ENCODE data around the gene IQGAP2. TPM values are rescaled to one million over a fixed set of nuclear protein-coding genes. Genes with fewer than 3 reads are reported as not detected.
A peak's percentile ranks its signal among the peaks of the same experiment; 100 is the strongest.

IQGAP2 gene
- total and polyA plus RNA-seq, 9 donors: 5.4 to 18.9 (median 9.5) TPM

- H3K4me1 ChIP-seq (ENCODE audit: control insufficient read depth, insufficient read depth, low read length): peaks cover 5% of the 10 kb centered on the region
- H3K27ac ChIP-seq (ENCODE audit: low read length): no peak overlapping the region
- H3K9me3 ChIP-seq (replicated peaks; ENCODE audit: control insufficient read depth, low read depth, low read length): no peaks in the 10 kb centered on the region
- H3K36me3 ChIP-seq (ENCODE audit: control insufficient read depth, insufficient read depth, low read length): no peaks in the 10 kb centered on the region
- no peak for DNase-seq
- H3K27me3 ChIP-seq (ENCODE audit: control insufficient read depth, insufficient read depth, low read length): no peaks in the 10 kb centered on the region
- H3K4me3 ChIP-seq (ENCODE audit: low read length): no peak overlapping the region
- whole genome bisulfite sequencing (ENCODE audit: insufficient coverage): 83% methylated on average over 1 of the region's 4 CpGs
These were observed 214.6 kb downstream of the IQGAP2 start for GRCh38 chr5:76617675-76618074.

- WGBS (ENCODE audit: insufficient coverage): 87% methylated on average over 5 of the region's 5 CpGs
- H3K4me3 ChIP-seq (ENCODE audit: low read length): no peak overlapping the region
These were observed 217.1 kb downstream of the IQGAP2 start for GRCh38 chr5:76620166-76620565.

DNA sequence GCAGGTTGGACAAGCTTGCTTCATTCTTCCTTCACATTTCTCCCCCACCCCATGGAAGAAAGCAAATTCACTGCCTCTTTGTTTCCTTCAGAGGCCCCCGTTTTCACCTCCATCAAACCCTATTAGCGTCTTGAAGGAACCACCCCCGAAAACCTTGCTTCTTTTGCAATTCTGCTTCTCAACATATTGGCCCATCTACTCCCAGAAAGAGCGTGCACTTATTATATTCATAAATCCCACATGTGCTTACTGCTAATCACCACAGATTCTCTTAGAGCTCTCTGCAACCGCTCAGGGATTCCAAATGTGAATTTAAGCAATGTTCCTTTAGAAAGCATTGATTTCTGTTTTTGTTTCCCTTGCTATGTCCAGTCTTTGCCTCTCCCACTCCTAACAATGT, 219.0 kb downstream of the IQGAP2 start:
- Histone ChIP-seq H3K27me3 (ENCODE audit: control insufficient read depth, insufficient read depth, low read length) (no peaks in the 10 kb centered on the region), H3K36me3 (ENCODE audit: control insufficient read depth, insufficient read depth, low read length) (no peaks in the 10 kb centered on the region), H3K9me3 (replicated peaks; ENCODE audit: control insufficient read depth, low read depth, low read length) (no peaks in the 10 kb centered on the region), H3K27ac (ENCODE audit: low read length) (peak overlapping the region; percentile 45), H3K4me3 (ENCODE audit: low read length) (peak overlapping the region; percentile 5), H3K4me1 (ENCODE audit: control insufficient read depth, insufficient read depth, low read length) (peaks cover 5% of the 10 kb centered on the region)
- DNase-seq: peak; percentile 23
- WGBS (ENCODE audit: insufficient coverage): 57% methylated on average over 4 of the region's 5 CpGs

More at GRCh38 chr5:76620166-76620565, 217.1 kb downstream of the IQGAP2 start:
- H3K36me3 ChIP-seq (ENCODE audit: control insufficient read depth, insufficient read depth, low read length): no peaks in the 10 kb centered on the region
- H3K9me3 ChIP-seq (replicated peaks; ENCODE audit: control insufficient read depth, low read depth, low read length): no peaks in the 10 kb centered on the region
- no peak for DNase-seq
- H3K4me1 ChIP-seq (ENCODE audit: control insufficient read depth, insufficient read depth, low read length): peaks cover 5% of the 10 kb centered on the region
- no peak overlapping the region for H3K27ac ChIP-seq (ENCODE audit: low read length)
- H3K27me3 ChIP-seq (ENCODE audit: control insufficient read depth, insufficient read depth, low read length): no peaks in the 10 kb centered on the region

DNA sequence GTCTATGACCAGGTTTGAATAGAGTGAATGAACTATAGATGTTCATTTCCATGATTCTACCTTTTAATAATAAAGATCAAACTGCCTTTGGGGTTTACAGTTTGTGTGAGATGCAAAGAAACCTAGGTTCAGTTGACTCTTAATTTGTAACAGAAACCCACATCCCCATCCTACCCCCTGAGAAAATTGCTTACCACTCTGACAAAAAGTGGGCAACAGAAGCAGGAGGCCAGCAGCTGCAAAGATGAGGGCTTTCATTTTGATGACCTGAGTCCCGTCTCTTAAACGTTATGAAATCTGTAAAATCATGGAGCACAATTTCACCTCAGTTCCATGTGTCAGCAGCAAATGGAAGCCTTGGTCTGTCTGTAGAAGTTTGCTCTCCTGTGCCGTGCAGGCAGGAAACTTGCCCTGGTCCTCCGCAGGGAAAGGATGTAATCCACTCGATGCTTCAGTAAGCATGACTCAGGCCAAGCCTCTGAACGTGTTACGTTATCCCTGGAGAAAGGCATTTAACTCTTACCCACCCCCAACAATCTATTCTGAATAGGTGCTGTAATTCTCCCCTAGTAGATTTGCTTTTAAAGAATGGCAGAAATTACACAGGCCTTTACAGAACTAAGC, 220.0 kb downstream of the IQGAP2 start, which contains the start of gene F2RL2:
F2RL2 (minus strand) TSS at position 431 of the 624 bp plus-strand sequence; CDS start at position 258, 173 bp downstream.
- Histone ChIP-seq H3K27me3 (ENCODE audit: control insufficient read depth, insufficient read depth, low read length) (no peaks in the 10 kb centered on the region), H3K27ac (ENCODE audit: low read length) (peak within 1 kb of the TSS; percentile 45), H3K4me1 (ENCODE audit: control insufficient read depth, insufficient read depth, low read length) (peaks cover 5% of the 10 kb centered on the region), H3K9me3 (replicated peaks; ENCODE audit: control insufficient read depth, low read depth, low read length) (no peaks in the 10 kb centered on the region), H3K36me3 (ENCODE audit: control insufficient read depth, insufficient read depth, low read length) (no peaks in the 10 kb centered on the region), H3K4me3 (ENCODE audit: low read length) (peak within 1 kb of the TSS; percentile 5)
- 31% methylated on average over 4 of the region's 7 CpGs for WGBS (ENCODE audit: insufficient coverage)
- DNase-seq: peak; percentile 67

DNA sequence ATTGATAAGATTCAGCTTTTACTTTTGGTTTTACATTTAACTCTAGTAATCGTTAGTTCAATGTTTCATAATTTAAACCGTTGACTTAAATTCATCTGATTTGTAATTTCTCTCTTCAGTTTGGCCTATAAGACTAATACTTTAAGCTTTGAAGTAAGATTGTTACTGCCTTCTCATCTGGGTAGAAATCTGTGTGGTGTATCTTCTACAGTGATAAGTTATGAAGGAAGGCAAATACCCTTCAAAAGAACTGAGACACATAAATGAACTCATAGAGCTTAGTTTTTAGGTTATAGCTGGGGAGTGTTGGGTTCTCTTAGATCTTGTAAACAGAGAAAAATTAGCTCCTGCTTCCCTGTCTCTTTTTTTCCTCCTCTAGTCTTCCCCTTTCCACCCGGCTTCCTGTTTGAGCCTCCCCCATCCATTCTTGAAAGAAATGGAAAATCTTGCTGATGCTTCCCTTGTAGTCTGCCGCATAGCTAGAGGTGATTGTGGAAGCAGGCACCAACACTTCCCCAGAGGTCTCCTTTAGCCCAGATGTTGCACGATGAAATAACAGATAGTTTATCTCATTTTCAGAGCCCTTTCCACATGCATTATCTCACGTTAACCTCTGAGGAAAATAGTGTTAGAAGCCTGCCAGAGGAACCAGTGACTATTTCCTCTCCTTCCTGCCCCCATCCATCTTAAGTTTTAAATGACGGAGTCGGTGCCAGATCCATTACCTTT, 222.2 kb downstream of the IQGAP2 start:
- Histone ChIP-seq H3K9me3 (replicated peaks; ENCODE audit: control insufficient read depth, low read depth, low read length) (no peaks in the 10 kb centered on the region), H3K4me1 (ENCODE audit: control insufficient read depth, insufficient read depth, low read length) (peaks cover 5% of the 10 kb centered on the region), H3K27ac (ENCODE audit: low read length) (peak overlapping the region; percentile 45), H3K27me3 (ENCODE audit: control insufficient read depth, insufficient read depth, low read length) (no peaks in the 10 kb centered on the region), H3K36me3 (ENCODE audit: control insufficient read depth, insufficient read depth, low read length) (no peaks in the 10 kb centered on the region), H3K4me3 (ENCODE audit: low read length) (no peak overlapping the region)
- DNase-seq: peak; percentile 75
- no CpG with 5 or more reads among the region's 8 CpGs for WGBS (ENCODE audit: insufficient coverage)

DNA sequence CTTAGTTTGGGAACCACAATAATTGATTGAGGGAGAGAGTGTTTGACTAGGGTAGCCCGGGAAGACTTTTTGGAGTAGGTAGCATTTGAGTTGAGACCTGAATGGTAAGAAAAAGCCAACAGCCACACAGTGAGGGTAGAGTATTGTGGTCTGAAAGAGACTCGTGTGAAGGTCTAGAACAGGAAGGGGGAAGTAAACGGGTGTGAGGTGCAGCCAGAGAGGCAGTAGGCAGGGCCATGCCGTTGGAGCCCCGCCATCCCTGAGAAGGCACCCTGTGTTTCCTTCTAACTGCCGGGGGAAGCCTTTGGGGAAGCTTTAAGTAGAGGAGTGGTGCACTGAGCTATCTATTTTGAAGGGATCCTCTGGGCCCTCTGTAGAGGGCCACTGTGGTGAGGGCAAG, 223.7 kb downstream of the IQGAP2 start:
- H3K27ac ChIP-seq (ENCODE audit: low read length): no peak overlapping the region
- no peak overlapping the region for H3K4me3 ChIP-seq (ENCODE audit: low read length)
- H3K36me3 ChIP-seq (ENCODE audit: control insufficient read depth, insufficient read depth, low read length): no peaks in the 10 kb centered on the region
- peaks cover 5% of the 10 kb centered on the region for H3K4me1 ChIP-seq (ENCODE audit: control insufficient read depth, insufficient read depth, low read length)
- no peaks in the 10 kb centered on the region for H3K27me3 ChIP-seq (ENCODE audit: control insufficient read depth, insufficient read depth, low read length)
- H3K9me3 ChIP-seq (replicated peaks; ENCODE audit: control insufficient read depth, low read depth, low read length): no peaks in the 10 kb centered on the region
- WGBS (ENCODE audit: insufficient coverage): 73% methylated on average over 6 of the region's 6 CpGs
- DNase-seq: no peak

GRCh38 chr5:76634661-76635060, 231.6 kb downstream of the IQGAP2 start:
- no CpG with 5 or more reads among the region's 4 CpGs for WGBS (ENCODE audit: insufficient coverage)
- no peaks in the 10 kb centered on the region for H3K9me3 ChIP-seq (replicated peaks; ENCODE audit: control insufficient read depth, low read depth, low read length)
- no peaks in the 10 kb centered on the region for H3K27me3 ChIP-seq (ENCODE audit: control insufficient read depth, insufficient read depth, low read length)

GRCh38 chr5:76637490-76637889, 234.4 kb downstream of the IQGAP2 start:
- no peaks in the 10 kb centered on the region for H3K27me3 ChIP-seq (ENCODE audit: control insufficient read depth, insufficient read depth, low read length)
- no peaks in the 10 kb centered on the region for H3K9me3 ChIP-seq (replicated peaks; ENCODE audit: control insufficient read depth, low read depth, low read length)
- WGBS (ENCODE audit: insufficient coverage): no CpG with 5 or more reads among the region's 2 CpGs
- H3K36me3 ChIP-seq (ENCODE audit: control insufficient read depth, insufficient read depth, low read length): no peaks in the 10 kb centered on the region
- H3K27ac ChIP-seq (ENCODE audit: low read length): no peak overlapping the region
- no peak for DNase-seq
- H3K4me1 ChIP-seq (ENCODE audit: control insufficient read depth, insufficient read depth, low read length): no peaks in the 10 kb centered on the region
- H3K4me3 ChIP-seq (ENCODE audit: low read length): no peak overlapping the region

More at GRCh38 chr5:76634661-76635060, 231.6 kb downstream of the IQGAP2 start:
- DNase-seq: no peak
- Histone ChIP-seq H3K27ac (ENCODE audit: low read length) (no peak overlapping the region), H3K4me3 (ENCODE audit: low read length) (no peak overlapping the region), H3K36me3 (ENCODE audit: control insufficient read depth, insufficient read depth, low read length) (no peaks in the 10 kb centered on the region), H3K4me1 (ENCODE audit: control insufficient read depth, insufficient read depth, low read length) (no peaks in the 10 kb centered on the region)

DNA sequence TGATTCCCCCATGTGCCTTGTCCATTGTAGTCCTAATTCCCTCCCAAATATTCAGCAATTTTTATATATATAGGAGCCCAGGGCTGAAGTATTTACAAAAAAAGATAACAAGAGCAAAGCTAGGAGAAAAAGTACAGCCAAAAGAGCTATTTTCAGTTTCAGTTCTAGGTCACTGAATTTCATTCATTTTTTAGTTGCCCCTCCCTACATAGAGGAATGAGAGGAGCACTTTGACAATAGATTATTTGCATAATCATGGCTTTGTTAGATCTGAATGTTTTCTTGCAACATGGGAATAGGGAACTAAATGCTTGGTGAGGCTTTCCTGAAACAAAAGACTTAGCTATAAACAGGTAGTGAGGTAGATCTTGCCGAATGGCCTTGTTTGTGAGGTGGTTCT, 235.4 kb downstream of the IQGAP2 start:
- 71% methylated on average over 1 of the region's 1 CpG for WGBS (ENCODE audit: insufficient coverage)
- no peaks in the 10 kb centered on the region for H3K36me3 ChIP-seq (ENCODE audit: control insufficient read depth, insufficient read depth, low read length)
- no peak overlapping the region for H3K27ac ChIP-seq (ENCODE audit: low read length)
- H3K27me3 ChIP-seq (ENCODE audit: control insufficient read depth, insufficient read depth, low read length): no peaks in the 10 kb centered on the region
- no peaks in the 10 kb centered on the region for H3K4me1 ChIP-seq (ENCODE audit: control insufficient read depth, insufficient read depth, low read length)
- H3K9me3 ChIP-seq (replicated peaks; ENCODE audit: control insufficient read depth, low read depth, low read length): no peaks in the 10 kb centered on the region
- DNase-seq: no peak
- H3K4me3 ChIP-seq (ENCODE audit: low read length): no peak overlapping the region

DNA sequence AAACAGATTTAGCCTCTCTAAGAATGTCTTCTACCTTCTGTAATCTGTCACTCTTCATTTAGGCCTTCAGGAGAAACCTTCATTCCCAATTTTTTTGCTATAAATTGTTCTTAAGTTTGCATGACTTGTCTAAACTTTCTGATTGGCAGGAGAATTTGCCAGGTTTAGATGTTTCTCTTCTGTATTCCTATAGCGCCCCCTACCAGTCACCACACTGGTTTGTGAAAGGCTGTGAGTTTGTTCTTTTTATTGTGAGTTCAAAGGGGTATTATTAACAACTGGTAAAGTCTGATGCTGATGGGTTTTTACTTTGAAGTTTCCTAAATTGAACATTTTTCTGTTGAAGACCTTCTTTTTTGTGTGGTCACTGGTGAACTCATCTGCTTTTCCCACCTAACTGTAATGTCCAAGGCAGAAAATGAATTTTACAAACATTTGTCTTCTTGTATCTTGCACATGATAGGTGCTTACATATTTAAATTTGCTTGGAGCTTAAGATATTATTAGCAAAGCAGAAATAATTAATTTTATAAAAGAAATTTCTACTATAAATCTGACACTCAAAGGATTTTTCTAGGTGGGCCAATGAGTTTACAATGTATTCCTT, 238.5 kb downstream of the IQGAP2 start:
- Histone ChIP-seq H3K36me3 (ENCODE audit: control insufficient read depth, insufficient read depth, low read length) (no peaks in the 10 kb centered on the region), H3K4me3 (ENCODE audit: low read length) (no peak overlapping the region), H3K4me1 (ENCODE audit: control insufficient read depth, insufficient read depth, low read length) (no peaks in the 10 kb centered on the region), H3K9me3 (replicated peaks; ENCODE audit: control insufficient read depth, low read depth, low read length) (no peaks in the 10 kb centered on the region), H3K27me3 (ENCODE audit: control insufficient read depth, insufficient read depth, low read length) (no peaks in the 10 kb centered on the region), H3K27ac (ENCODE audit: low read length) (no peak overlapping the region)
- no CpG with 5 or more reads among the region's 1 CpG for WGBS (ENCODE audit: insufficient coverage)
- DNase-seq: peak; percentile 77
